HCT116 (cell line): ENCODE results near the gene OCEL1. TPM values are rescaled to one million over a fixed set of nuclear protein-coding genes. Genes with fewer than 3 reads are reported as not detected.

Source experiments
- ATAC-seq: fragments of 200-7000 bp; cut with Tn5 transposase; 2 replicates; pipeline ENCODE4 v1.9.1; 2020; ENCODE audit warnings: mild to moderate bottlenecking, moderate library complexity
- BruUV-seq: library from RNA; stranded (reverse); fragments of 400-500 nt; replicated peaks from 2 replicates; lab custom pipeline; 2021; lab: Mats Ljungman, UMichigan
- CTCF ChIA-PET: fragments of 300-600 bp; sonication (Branson Sonifier 250); formaldehyde crosslinking; loops from one replicate; lab custom pipeline; 2021; ENCODE audit warnings: antibody characterized with exemption; lab: Charles Lee
- POLR2A ChIA-PET: fragments of 300-600, 350-600 bp; sonication (Branson Sonifier 250); formaldehyde crosslinking; loops from one replicate; lab custom pipeline; 2021; ENCODE audit warnings: antibody characterized with exemption; lab: Charles Lee
- RAD21 ChIA-PET, 2 experiments: fragments of 300-600 bp; sonication (Branson Sonifier 250); formaldehyde crosslinking; loops; one replicate each; lab custom pipeline; 2023; ENCODE audit warnings: low total read pairs in 2 of 2; ENCODE audit not compliant: uncharacterized antibody in 2 of 2, unreplicated experiment in 2 of 2, low non-redundant PET in 1 of 2; lab: Charles Lee
- DNase-seq: peaks from one replicate; pipeline ENCODE4 v3.0.0-alpha.2; 2010; ENCODE audit warnings: low read depth, low spot score
- H2AFZ ChIP-seq: fragments of 200-600 bp; shearing (Covaris generic), sonication (generic); 2 replicates; pipeline ENCODE4 v1.6.1; 2017; ENCODE audit warnings: low read depth, mixed run types, mixed read lengths, antibody characterized with exemption, low read length; ENCODE audit not compliant: poor library complexity, severe bottlenecking
- H3K27ac ChIP-seq: 2 replicates; pipeline ENCODE4 v1.5.1; 2012; ENCODE audit warnings: low read depth, low read length
- H3K27me3 ChIP-seq: fragments of 200-600 bp; sonication (generic); 2 replicates; pipeline ENCODE4 v1.6.1; 2016; ENCODE audit warnings: mixed run types, low read length, mixed read lengths; ENCODE audit not compliant: insufficient read depth
- H3K36me3 ChIP-seq, 2 experiments: fragments of 200-500 bp in 1 of 2; fragments of 200-600 bp in 1 of 2; sonication (Bioruptor generic) in 1 of 2; sonication (generic) in 1 of 2; 2 replicates each; pipeline versions ENCODE4 v1.5.1 to v1.6.1; 2014 to 2016; ENCODE audit warnings: low read length in 2 of 2, inconsistent platforms in 1 of 2, mixed read lengths in 1 of 2, mixed run types in 1 of 2; ENCODE audit not compliant: insufficient read depth in 2 of 2, control insufficient read depth in 1 of 2
- H3K4me1 ChIP-seq, 2 experiments: fragments of 200-600 bp in 1 of 2; sonication (generic) in 1 of 2; 2 replicates each; pipeline versions ENCODE4 v1.5.1 to v1.6.1; 2012 to 2017; ENCODE audit warnings: low read length in 2 of 2, inconsistent platforms in 1 of 2, mild to moderate bottlenecking in 1 of 2, mixed read lengths in 1 of 2, mixed run types in 1 of 2, moderate library complexity in 1 of 2; ENCODE audit not compliant: insufficient read depth in 2 of 2, control insufficient read depth in 1 of 2
- H3K4me2 ChIP-seq: fragments of 200-600 bp; sonication (generic); 2 replicates; pipeline ENCODE4 v1.6.1; 2017; ENCODE audit warnings: mixed run types, low read length, mixed read lengths
- H3K4me3 ChIP-seq, 2 experiments: fragments of 200-600 bp in 1 of 2; sonication (generic) in 1 of 2; replicated peaks in 1 of 2; 2 replicates each; pipeline ENCODE4 v1.5.1; 2011 to 2016; ENCODE audit warnings: low read length in 2 of 2, control low read depth in 1 of 2, low read depth in 1 of 2, mild to moderate bottlenecking in 1 of 2, mixed read lengths in 1 of 2, mixed run types in 1 of 2
- H3K79me2 ChIP-seq: fragments of 200-600 bp; sonication (generic); 2 replicates; pipeline ENCODE4 v1.6.1; 2017; ENCODE audit warnings: mild to moderate bottlenecking, mixed run types, low read length, moderate library complexity, mixed read lengths; ENCODE audit not compliant: insufficient read depth
- H3K9ac ChIP-seq: fragments of 200-600 bp; sonication (generic); 2 replicates; pipeline ENCODE4 v1.6.1; 2016; ENCODE audit warnings: low read length, mixed read lengths
- H3K9me2 ChIP-seq: fragments of 200-600 bp; sonication (generic), shearing (Covaris generic); 2 replicates; pipeline ENCODE4 v1.6.1; 2017; ENCODE audit warnings: mixed run types, mild to moderate bottlenecking, moderate library complexity; ENCODE audit not compliant: insufficient read depth
- H3K9me3 ChIP-seq, 2 experiments: fragments of 200-500 bp in 1 of 2; fragments of 200-600 bp in 1 of 2; sonication (Bioruptor generic) in 1 of 2; sonication (generic) in 1 of 2; 2 replicates each; pipeline ENCODE4 v1.6.1; 2014 to 2017; ENCODE audit warnings: low read length in 2 of 2, mixed read lengths in 2 of 2, inconsistent platforms in 1 of 2, low read depth in 1 of 2, mild to moderate bottlenecking in 1 of 2, mixed run types in 1 of 2, moderate library complexity in 1 of 2; ENCODE audit not compliant: control insufficient read depth in 1 of 2, insufficient read depth in 1 of 2
- H4K20me1 ChIP-seq: fragments of 200-600 bp; sonication (generic), shearing (Covaris generic); 2 replicates; pipeline ENCODE4 v1.6.1; 2017; ENCODE audit warnings: mixed run types, mild to moderate bottlenecking, moderate library complexity; ENCODE audit not compliant: insufficient read depth
- ATF3 ChIP-seq: IDR thresholded peaks from 2 replicates; pipeline ENCODE4 v1.6.1; 2012
- CBX3 ChIP-seq: IDR thresholded peaks from 2 replicates; pipeline ENCODE4 v1.6.1; 2012; ENCODE audit warnings: low read depth
- ELF1 ChIP-seq: IDR thresholded peaks from 2 replicates; pipeline ENCODE4 v1.6.1; 2012; ENCODE audit warnings: low read depth, borderline replicate concordance
- EZH2phosphoT487 ChIP-seq: fragments of 200-600 bp; IDR thresholded peaks from 2 replicates; pipeline ENCODE4 v1.6.1; 2018; ENCODE audit warnings: antibody characterized with exemption, borderline replicate concordance
- JUND ChIP-seq: IDR thresholded peaks from 2 replicates; pipeline ENCODE4 v1.6.1; 2012
- POLR2A ChIP-seq: IDR thresholded peaks from 2 replicates; pipeline ENCODE4 v1.7.0; 2011; ENCODE audit warnings: borderline replicate concordance; ENCODE audit not compliant: insufficient read depth, insufficient read length; ENCODE audit errors: extremely low read depth
- SIN3A ChIP-seq: IDR thresholded peaks from 2 replicates; pipeline ENCODE4 v1.6.1; 2012; ENCODE audit warnings: low read depth
- SP1 ChIP-seq: IDR thresholded peaks from 2 replicates; pipeline ENCODE4 v1.6.1; 2012; ENCODE audit warnings: low read depth
- TCF7L2 ChIP-seq: IDR thresholded peaks from 2 replicates; pipeline ENCODE4 v1.7.0; 2011; ENCODE audit warnings: borderline replicate concordance, inconsistent platforms; ENCODE audit not compliant: insufficient read depth, insufficient read length; ENCODE audit errors: extremely low read depth
- YY1 ChIP-seq: IDR thresholded peaks from 2 replicates; pipeline ENCODE4 v1.6.1; 2011; ENCODE audit warnings: low read length, low read depth, moderate library complexity, mild to moderate bottlenecking; ENCODE audit not compliant: insufficient replicate concordance; ENCODE audit errors: extremely low read depth
- ZFX ChIP-seq: fragments of 450-650 bp; IDR thresholded peaks from 2 replicates; pipeline ENCODE4 v1.6.1; 2017
- ZNF274 ChIP-seq: fragments of 200-500 bp; sonication (Bioruptor generic); IDR thresholded peaks from 2 replicates; pipeline ENCODE4 v1.6.1; 2014; ENCODE audit warnings: mild to moderate bottlenecking, low read depth, low read length, inconsistent platforms
- intact Hi-C: fragments of 100-400 bp; cut with micrococcal nuclease; formaldehyde crosslinking; loops from 2 replicates; pipeline ENCODE4 v1.10.0; 2022
- total RNA-seq: library from RNA; stranded (reverse); gene quantifications from one replicate; pipeline ENCODE4 v1.2.1, GENCODE V29; 2021; ENCODE audit not compliant: unreplicated experiment
- TF ChIP-seq, protein P1 (sequence below): IDR thresholded peaks from 2 replicates; pipeline ENCODE4 v1.6.1; 2011; ENCODE audit warnings: mild to moderate bottlenecking, low read length, moderate library complexity; ENCODE audit not compliant: insufficient replicate concordance; ENCODE audit errors: extremely low read depth
- TF ChIP-seq, protein P2 (sequence below): IDR thresholded peaks from 2 replicates; pipeline ENCODE4 v1.6.1; 2012; ENCODE audit warnings: low read depth
- TF ChIP-seq, protein P3 (sequence below), 3 experiments: fragments of 200-600 bp in 1 of 3; sonication (generic) in 1 of 3; IDR thresholded peaks in 2 of 3; conservative IDR thresholded peaks in 1 of 3; 2 replicates each; pipeline ENCODE4 v1.5.1; 2012 to 2017; ENCODE audit warnings: low read depth in 2 of 3, low read length in 2 of 3, antibody characterized with exemption in 1 of 3, borderline replicate concordance in 1 of 3, control low read depth in 1 of 3, mild to moderate bottlenecking in 1 of 3, mixed read lengths in 1 of 3, mixed run types in 1 of 3, moderate library complexity in 1 of 3; ENCODE audit not compliant: insufficient read depth in 1 of 3

The OCEL1 gene
- total RNA-seq, 1 experiment from 2014 or later, result 39.8 TPM

GRCh38 chr19:17232258-17232657, 6.2 kb downstream of the OCEL1 start:
- H3K4me1 ChIP-seq, result peaks cover 20 to 28% of the 10 kb centered on the region in 2 experiments
- CTCF ChIA-PET, result no interaction called here
- H3K9me2 ChIP-seq, result no peaks in the 10 kb centered on the region
- ATAC-seq (no peak), DNase-seq (no peak)
- no peaks in the 10 kb centered on the region for H3K9me3 ChIP-seq
- RAD21 ChIA-PET, result no interaction called here
- H3K9ac ChIP-seq, result no peak overlapping the region
- H2AFZ ChIP-seq, result no peak overlapping the region
- intact Hi-C loops, result no loop called here
- POLR2A ChIA-PET, result no interaction called here
- H3K27ac ChIP-seq, result no peak overlapping the region; the same call in 1 of the 2 replicates
- H3K27me3 ChIP-seq, result no peaks in the 10 kb centered on the region
- H4K20me1 ChIP-seq, result peaks cover 7% of the 10 kb centered on the region; the same call in 1 of the 2 replicates
- peaks cover 12 to 16% of the 10 kb centered on the region in 2 experiments; a peak in 3 of 4 replicates for H3K36me3 ChIP-seq
- no peak for TF ChIP-seq SP1
- TF ChIP-seq POLR2A, result no peak
- no peak for TF ChIP-seq TCF7L2
- TF ChIP-seq SIN3A, result no peak
- TF ChIP-seq ZNF274, result no peak
- TF ChIP-seq ATF3, result no peak
- TF ChIP-seq, protein P1, sequence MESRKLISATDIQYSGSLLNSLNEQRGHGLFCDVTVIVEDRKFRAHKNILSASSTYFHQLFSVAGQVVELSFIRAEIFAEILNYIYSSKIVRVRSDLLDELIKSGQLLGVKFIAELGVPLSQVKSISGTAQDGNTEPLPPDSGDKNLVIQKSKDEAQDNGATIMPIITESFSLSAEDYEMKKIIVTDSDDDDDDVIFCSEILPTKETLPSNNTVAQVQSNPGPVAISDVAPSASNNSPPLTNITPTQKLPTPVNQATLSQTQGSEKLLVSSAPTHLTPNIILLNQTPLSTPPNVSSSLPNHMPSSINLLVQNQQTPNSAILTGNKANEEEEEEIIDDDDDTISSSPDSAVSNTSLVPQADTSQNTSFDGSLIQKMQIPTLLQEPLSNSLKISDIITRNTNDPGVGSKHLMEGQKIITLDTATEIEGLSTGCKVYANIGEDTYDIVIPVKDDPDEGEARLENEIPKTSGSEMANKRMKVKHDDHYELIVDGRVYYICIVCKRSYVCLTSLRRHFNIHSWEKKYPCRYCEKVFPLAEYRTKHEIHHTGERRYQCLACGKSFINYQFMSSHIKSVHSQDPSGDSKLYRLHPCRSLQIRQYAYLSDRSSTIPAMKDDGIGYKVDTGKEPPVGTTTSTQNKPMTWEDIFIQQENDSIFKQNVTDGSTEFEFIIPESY, result no peak
- TF ChIP-seq, protein P2, sequence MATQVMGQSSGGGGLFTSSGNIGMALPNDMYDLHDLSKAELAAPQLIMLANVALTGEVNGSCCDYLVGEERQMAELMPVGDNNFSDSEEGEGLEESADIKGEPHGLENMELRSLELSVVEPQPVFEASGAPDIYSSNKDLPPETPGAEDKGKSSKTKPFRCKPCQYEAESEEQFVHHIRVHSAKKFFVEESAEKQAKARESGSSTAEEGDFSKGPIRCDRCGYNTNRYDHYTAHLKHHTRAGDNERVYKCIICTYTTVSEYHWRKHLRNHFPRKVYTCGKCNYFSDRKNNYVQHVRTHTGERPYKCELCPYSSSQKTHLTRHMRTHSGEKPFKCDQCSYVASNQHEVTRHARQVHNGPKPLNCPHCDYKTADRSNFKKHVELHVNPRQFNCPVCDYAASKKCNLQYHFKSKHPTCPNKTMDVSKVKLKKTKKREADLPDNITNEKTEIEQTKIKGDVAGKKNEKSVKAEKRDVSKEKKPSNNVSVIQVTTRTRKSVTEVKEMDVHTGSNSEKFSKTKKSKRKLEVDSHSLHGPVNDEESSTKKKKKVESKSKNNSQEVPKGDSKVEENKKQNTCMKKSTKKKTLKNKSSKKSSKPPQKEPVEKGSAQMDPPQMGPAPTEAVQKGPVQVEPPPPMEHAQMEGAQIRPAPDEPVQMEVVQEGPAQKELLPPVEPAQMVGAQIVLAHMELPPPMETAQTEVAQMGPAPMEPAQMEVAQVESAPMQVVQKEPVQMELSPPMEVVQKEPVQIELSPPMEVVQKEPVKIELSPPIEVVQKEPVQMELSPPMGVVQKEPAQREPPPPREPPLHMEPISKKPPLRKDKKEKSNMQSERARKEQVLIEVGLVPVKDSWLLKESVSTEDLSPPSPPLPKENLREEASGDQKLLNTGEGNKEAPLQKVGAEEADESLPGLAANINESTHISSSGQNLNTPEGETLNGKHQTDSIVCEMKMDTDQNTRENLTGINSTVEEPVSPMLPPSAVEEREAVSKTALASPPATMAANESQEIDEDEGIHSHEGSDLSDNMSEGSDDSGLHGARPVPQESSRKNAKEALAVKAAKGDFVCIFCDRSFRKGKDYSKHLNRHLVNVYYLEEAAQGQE, result no peak
- TF ChIP-seq YY1, result no peak
- no peak for TF ChIP-seq CBX3
- TF ChIP-seq ELF1, result no peak
- no peak for TF ChIP-seq EZH2phosphoT487
- no peak for TF ChIP-seq JUND
- TF ChIP-seq, protein P3, sequence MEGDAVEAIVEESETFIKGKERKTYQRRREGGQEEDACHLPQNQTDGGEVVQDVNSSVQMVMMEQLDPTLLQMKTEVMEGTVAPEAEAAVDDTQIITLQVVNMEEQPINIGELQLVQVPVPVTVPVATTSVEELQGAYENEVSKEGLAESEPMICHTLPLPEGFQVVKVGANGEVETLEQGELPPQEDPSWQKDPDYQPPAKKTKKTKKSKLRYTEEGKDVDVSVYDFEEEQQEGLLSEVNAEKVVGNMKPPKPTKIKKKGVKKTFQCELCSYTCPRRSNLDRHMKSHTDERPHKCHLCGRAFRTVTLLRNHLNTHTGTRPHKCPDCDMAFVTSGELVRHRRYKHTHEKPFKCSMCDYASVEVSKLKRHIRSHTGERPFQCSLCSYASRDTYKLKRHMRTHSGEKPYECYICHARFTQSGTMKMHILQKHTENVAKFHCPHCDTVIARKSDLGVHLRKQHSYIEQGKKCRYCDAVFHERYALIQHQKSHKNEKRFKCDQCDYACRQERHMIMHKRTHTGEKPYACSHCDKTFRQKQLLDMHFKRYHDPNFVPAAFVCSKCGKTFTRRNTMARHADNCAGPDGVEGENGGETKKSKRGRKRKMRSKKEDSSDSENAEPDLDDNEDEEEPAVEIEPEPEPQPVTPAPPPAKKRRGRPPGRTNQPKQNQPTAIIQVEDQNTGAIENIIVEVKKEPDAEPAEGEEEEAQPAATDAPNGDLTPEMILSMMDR (IDR thresholded peaks at IDR 0.05 in 2 of 3, conservative IDR thresholded peaks at IDR 0.05 in 1 of 3; ENCODE audit: borderline replicate concordance in 1 of 3, insufficient read depth in 1 of 3, low read depth in 2 of 3, low read length in 2 of 3), result no peak
- no peak for TF ChIP-seq ZFX
- no TSS peak for BruUV-seq
- H3K79me2 ChIP-seq, result peaks cover 62% of the 10 kb centered on the region
- H3K4me2 ChIP-seq, result no peak overlapping the region
- H3K4me3 ChIP-seq, result no peak overlapping the region
